ENCODE results near the gene ROR2.
"Not testable (repeated sequence)": the region's sequence is repeated elsewhere in the genome, so short reads cannot be mapped to it uniquely, and the experiment has no call there.

The ROR2 gene

DNA sequence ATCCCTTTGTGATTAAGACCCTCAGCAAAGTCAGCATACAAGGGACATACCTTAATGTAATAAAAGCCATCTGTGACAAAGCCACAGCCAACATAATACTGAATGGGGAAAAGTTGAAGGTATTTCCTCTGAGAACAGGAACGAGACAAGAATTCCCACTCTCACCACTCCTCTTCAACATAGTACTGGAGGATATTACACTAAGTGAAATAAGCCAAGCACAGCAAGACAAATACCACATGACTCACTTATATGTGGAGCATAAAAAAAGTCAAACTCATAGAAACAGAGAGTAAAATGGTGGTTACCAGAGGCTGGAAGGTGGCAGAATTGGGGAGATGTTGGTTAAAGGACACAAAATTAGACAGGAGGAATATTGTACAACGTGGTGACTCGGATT, 408.3 kb downstream of the ROR2 start:
- no peak for DNase-seq

DNA sequence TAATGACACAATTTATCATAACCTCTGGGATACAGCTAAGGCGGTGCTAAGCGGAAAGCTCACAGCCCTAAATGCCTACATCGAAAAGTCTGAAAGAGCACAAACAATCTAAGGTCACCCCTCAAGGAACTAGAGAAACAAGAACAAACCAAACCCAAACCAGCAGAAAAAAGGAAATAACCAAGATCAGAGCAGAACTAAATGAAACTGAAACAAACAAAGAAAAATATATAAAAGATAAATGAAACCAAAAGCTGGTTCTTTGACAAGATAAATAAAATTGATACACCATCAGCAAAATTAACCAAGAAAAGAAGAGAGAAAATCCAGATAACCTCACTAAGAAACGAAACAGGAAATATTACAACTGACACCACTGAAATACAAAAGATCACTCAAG, 409.5 kb downstream of the ROR2 start:
- not testable (repeated sequence) for DNase-seq

DNA sequence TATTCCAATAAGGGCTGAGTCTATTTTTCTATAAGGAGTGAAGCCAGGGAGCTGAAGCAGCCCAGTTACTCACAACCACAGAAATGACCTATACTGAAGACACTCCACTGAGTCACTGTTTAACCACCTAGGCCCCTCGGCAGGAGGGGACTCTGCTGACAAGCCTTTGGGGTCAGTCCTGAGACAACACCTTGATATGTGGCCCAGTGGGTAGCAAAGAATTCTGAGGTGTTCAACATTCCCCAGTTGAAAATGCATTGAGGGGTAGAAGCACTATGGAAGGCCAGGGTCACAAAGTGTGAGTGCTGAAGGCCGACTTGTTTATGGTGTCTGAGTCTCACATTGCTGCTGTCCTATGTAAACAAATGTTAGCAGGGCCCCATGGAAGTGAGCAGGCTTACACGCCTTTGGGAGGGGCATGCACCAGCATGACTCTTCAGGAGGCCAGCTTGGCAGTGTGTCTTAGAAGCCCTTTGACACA, 413.8 kb downstream of the ROR2 start:
- DNase-seq: no peak

DNA sequence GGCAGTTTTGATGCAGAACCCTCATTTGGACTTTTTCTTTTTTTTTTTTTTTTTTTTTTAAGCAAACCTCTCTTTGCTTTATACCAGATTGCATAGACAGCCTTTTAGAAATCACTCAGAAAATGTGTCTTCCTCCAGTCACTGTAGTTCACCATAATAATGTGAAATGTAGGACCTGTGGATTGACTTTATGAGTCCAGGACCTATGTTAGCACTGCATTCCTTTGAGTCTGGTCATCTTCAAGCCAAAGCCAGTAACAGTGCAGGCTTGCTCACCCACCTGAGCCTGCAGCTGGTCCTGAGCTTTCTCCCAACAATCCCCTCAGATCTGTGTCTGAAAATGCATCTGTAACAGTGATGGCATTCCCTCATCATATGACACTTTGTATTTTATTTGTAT, 415.7 kb downstream of the ROR2 start:
- DNase-seq: no peak

DNA sequence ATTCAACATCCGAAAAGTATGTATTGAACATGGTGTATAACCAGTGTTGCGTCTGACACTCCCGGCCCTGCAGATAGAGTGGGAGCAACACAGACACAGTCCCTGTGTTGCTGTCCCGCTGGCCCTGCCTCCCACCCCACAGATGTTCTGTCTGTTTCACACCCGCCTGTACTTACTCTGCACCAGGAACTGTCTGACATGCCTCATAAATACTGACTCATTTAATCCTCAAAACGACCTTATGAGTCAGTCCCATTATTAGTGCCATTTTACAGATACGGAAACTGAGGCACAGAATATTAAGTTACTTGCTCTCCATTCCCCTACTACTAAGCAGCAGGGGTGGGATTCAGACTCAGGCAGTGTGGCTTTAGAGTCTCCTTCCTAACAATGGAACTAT, 416.6 kb downstream of the ROR2 start:
- DNase-seq: no peak

DNA sequence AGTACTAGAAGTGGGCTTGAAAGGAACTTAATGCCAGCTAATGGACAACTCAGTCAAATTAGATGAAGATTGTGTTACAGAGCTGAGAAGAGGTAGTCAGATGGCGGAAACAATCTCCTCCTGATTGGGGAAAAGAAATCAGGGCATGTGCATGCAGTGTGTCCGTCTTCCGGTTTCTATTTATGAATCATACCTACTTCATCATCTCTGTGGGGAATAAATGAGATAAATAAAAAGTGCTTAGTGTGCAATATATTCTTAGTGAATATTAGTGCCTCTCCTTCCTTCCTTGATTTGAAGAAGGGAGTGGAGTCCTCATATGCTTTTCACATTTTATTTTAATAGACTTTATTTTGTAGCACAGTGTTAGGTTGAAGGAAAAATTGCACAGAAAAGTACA, 417.7 kb downstream of the ROR2 start:
- no peak for DNase-seq

DNA sequence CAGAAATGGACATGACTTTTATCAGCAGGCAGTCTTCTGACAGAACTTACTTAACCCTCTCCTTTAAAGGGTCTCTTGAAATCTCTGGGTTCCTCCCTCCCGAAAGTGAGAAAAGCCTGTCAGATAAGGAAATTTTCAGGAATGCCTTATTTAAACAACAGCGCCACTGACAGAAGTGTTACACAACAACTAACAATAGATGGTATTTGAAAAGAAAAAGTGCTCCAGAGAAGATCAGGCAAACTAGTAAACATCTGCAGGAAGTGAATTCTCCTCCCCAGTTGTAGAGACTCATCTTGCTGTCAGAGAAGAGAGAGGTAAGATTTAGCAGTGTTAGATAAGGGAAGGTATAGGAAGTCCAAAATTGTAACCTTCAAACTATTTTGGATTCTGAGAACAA, 419.2 kb downstream of the ROR2 start:
- DNase-seq: no peak

DNA sequence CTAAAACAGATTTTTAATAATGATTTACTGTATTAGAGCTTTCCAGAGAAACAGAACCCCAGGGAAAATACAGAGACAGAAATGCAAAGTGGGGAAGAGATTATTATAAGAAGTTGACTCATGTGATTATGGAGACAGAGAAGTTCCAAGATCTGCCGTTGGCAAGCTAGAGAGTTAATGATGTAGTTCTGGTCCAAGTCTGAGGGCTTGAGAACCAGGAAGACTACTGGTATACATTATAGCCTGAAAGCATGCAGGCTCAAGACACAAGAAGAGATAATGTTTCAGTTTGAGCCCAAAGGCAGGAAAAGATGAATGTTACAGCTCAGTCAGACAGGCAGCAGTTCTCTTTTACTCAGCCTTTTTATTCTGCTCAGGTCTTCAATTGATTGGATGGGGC, 427.5 kb downstream of the ROR2 start:
- no peak for DNase-seq

DNA sequence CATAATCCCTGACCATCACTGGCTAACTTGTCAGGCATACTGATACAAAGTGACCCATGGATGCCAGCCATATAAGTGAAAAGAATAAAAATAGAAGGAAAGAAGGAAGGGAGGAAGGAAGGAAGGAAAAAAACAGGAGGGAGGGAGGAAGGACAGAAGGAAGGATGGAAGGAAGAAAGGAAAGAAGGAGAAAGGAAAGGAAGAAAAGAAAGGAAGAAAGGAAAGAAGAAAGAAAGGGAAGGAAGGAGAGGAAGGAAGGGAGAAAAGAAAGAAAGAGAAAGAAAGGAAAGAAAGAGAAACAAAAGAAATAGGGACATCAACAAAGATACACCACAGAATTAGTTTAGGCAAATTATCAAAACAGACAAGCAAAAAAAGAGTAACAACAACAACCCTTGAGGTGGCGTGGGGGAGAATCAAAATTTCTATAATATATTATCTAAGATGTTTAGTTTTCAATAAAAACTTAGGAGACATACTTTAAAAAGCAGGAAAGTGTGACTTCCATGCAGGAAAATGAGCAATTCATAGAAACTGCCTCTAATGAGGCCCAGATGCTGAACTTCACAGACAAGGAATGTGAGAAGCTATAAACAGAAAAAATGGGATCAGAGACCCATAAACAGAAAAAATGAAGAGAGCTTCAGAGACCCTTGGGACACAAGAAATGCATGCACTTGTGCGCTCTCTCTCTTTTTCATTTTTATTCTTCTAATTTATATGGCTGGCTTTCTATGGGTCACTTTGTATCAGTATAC, 430.3 kb downstream of the ROR2 start:
- DNase-seq: no peak

DNA sequence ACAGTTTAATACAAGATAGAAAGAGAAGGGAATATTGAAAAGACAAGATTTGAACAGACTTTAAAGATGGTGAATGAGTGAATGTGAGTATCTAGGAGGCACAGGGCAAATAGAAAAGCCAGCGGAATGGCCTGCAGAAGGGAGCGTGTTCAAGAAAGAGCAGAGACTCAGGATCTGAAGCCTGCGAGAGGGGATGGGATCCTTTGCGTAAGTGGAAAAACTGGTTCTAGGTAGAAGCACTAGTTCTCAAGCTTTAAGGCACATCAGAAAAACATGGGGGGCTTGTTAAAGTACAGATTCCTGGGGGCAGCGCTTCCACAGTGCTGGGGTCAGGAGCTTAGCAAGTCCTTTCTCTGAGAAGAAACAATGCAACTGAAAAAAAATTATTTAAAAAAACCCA, 431.6 kb downstream of the ROR2 start:
- DNase-seq: no peak

DNA sequence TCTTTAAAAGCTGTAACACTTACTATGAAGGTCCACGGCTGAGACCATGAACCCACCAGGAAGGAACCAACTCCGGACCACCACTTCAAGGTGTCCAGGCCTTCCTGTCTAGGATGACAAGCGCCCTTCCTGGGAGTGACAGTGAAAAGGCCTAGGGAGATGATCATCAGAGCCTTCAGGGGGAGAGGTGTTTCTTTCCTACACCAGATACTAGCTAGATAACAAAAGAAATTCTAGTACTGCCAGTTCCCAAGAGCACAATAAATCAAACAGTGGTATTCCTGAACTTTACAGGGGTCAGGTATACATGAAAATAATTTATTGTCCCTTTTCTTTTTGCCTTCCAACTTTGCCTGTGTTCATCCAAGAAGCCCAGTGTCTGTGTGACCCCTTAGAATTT, 432.2 kb downstream of the ROR2 start:
- no peak for DNase-seq

DNA sequence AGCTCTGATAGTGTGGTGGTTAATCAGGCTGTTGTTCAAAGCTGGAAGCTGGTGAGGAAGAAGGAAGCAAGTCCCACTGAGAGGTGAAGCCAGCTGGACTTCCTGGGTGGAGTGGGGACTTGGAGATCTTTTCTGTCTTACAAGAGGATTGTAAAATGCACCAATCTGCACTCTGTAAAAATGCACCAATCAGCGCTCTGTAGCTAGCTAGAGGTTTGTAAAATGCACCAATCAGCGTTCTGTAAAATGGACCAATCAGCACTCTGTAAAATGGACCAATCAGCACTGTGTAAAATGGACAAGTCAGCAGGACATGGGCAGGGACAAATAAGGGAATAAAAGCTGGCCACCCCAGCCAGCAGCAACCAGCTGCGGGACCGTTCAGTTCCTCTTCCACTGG, 432.7 kb downstream of the ROR2 start:
- not testable (repeated sequence) for DNase-seq

DNA sequence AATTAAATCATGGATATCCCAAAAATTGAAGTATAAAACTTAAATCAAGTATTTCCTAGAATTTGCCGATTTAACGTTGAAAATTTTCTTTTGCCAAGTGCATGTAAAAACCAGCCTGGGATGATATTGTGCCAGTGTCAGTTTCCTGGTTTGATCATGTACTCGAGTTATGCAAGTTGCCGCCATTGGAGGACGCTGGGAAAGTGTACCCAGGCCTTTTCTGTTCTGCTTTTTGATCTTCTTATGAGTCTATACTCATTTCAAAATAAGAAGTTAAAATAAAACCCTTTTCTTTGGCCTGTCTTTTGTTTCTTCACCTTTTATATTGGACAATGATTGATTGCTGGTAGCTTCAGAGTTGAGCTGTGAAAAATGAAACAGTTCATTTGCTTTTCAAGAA, 433.3 kb downstream of the ROR2 start:
- no peak for DNase-seq

- DNase-seq: no peak
Measured at GRCh38 chr9:91516081-91516480, 433.9 kb downstream of the ROR2 start.

DNA sequence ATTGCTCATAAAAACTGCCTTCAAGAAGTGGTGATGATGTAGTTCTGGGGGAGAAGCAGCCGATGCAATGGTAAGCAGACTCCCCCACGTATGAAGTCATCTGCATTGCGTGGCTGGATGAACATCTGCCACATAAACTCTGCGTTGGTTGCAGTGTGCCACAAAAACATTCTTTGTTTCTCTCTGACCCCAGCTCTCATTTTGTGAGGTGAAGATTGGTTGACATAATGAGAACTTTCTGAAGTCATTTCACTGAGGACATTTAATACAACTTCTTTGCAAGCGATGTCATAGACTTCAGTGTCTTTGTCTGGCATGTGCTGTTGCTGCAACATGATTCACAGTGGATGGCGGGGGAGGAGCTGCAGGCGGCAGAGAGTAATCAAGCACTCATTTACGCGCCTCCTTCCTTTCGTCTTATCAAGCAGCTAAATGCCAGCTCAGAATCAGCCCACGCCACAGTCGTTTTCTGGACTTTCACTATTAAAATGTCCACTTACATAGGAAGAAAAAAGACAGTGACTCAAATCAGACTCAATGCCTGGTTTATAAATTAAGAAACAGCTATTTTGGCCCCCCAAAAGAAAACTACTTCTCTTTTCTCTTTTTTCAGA, 434.8 kb downstream of the ROR2 start:
- DNase-seq: no peak

All from Kasumi-1 (cell line).